GM19099 (cell line): Measurements from ENCODE around the gene AKR1E2.

ENCODE experiments used
- POLR2A ChIP-seq: IDR thresholded peaks from 3 replicates; pipeline ENCODE4 v1.6.1; 2011; ENCODE audit warnings: low read depth; ENCODE audit not compliant: insufficient read length; ENCODE audit errors: extremely low read depth

The AKR1E2 gene

GRCh38 chr10:4894335-4894734 lies 68.3 kb downstream of the AKR1E2 start:
- no peak for TF ChIP-seq POLR2A
